Measurements from ENCODE around the gene IGF2BP2. TPM values are rescaled to one million over a fixed set of nuclear protein-coding genes. Genes with fewer than 3 reads are reported as not detected.

Gene IGF2BP2
- total and polyA plus RNA-seq, 11 donors = 5.9 to 21.8 (median 16.8) TPM

DNA sequence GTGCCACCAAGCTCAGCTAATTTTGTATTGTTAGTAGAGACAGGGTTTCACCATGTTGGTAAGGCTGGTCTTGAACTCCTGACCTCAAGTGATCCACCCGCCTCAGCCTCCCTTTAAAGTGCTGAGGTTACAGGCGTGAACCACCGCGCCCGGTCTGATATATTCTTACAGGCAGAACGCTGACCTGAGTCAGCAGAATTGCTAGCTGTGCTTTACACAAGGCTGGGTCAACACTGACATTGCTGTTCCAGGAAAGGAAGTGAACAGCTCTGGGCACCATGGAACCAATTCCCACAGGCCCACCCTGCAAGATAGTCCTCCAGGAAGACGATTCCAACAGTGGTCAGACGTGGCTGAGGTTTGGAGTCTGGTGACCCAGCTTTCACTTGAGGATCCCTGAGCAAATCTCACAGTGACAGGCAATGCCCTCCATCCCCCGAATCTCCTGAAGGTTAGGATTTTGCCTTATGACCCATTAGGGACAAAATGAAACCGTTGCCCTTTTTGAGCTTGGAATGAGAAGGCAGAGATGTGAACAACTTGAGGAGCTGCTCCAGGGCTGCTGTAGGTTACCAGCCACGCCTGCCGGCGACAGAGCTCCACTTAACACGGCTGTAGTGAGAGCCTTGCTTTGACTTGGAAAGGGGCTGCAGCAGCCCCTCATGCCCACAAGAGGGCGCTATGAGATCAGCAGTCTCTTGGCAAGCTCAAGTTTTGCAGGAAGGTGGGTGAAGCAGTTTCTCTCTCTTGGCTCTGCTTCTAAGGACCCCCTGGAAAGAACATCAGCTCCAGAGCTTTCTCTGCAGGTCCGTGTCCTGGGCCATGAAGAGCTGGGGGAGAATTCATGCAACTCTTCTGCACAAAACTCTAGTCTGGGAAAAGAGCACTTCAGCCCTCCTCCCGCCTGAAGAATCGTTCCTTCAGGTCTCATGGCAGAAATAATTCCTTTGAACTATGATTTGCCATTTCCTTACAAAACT is 164.6 kb downstream of the IGF2BP2 start:
- WGBS, 4 donors = 29 to 48% (median 43%) methylated on average over 13 to 18 of the region's 18 CpGs
- Histone ChIP-seq H3K36me3 (no peaks in the 10 kb centered on the region), H3K4me3 (peak overlapping the region in 1 of 12 donors; percentile 25), H3K27ac (no peak overlapping the region), H3K9me3 (no peaks in the 10 kb centered on the region), H3K4me1 (peaks cover 0 to 32% (median 5%) of the 10 kb centered on the region in 12 donors), H3K27me3 (no peaks in the 10 kb centered on the region)
- DNase-seq (peak; percentile 58 to 74 (median 71)), ATAC-seq (peak; percentile 39 to 74 (median 56))
- TF ChIP-seq POLR2A (IDR thresholded peaks at IDR 0.05) (no peak), CTCF (IDR thresholded peaks at IDR 0.05) (peak; percentile 88 to 98 (median 96))
- intact Hi-C loops (cut with DNase I) = loop anchor here in 6 of 10 donors (1.0 to 10.0 kb wide), 5 partner anchors 102 to 112 kb away; no protein-coding TSS in a partner anchor

GRCh38 chr3:185658943-185659342 is 165.9 kb downstream of the IGF2BP2 start:
- ATAC-seq (no peak), DNase-seq (no peak)
- intact Hi-C loops (cut with DNase I) = no loop called here
- WGBS, 4 donors = 84 to 98% (median 90%) methylated on average over 1 of the region's 1 CpG
- no peak for TF ChIP-seq POLR2A (IDR thresholded peaks at IDR 0.05)
- Histone ChIP-seq H3K4me1 (peaks cover 0 to 32% (median 5%) of the 10 kb centered on the region in 12 donors), H3K36me3 (no peaks in the 10 kb centered on the region), H3K9me3 (no peaks in the 10 kb centered on the region), H3K27ac (peak overlapping the region in 3 of 12 donors; percentile 23 to 61 (median 34)), H3K27me3 (no peaks in the 10 kb centered on the region), H3K4me3 (no peak overlapping the region)

GRCh38 chr3:185658504-185658912 is 166.3 kb downstream of the IGF2BP2 start:
- peak in 1 of 5 donors; percentile 61 for DNase-seq
- no peaks in the 10 kb centered on the region for H3K36me3 ChIP-seq
- ATAC-seq = peak; percentile 18 to 70 (median 48)
- WGBS, 4 donors = 61 to 78% (median 62%) methylated on average over 8 of the region's 8 CpGs
- H3K4me3 ChIP-seq = no peak overlapping the region
- peak overlapping the region in 4 of 12 donors; percentile 23 to 61 (median 36) for H3K27ac ChIP-seq
- H3K27me3 ChIP-seq = no peaks in the 10 kb centered on the region
- TF ChIP-seq POLR2A (IDR thresholded peaks at IDR 0.05) = no peak
- TF ChIP-seq CTCF (IDR thresholded peaks at IDR 0.05) = no peak
- intact Hi-C loops (cut with DNase I) = no loop called here
- peaks cover 0 to 32% (median 5%) of the 10 kb centered on the region in 12 donors for H3K4me1 ChIP-seq
- H3K9me3 ChIP-seq = no peaks in the 10 kb centered on the region

- no peaks in the 10 kb centered on the region for H3K9me3 ChIP-seq
- H3K27me3 ChIP-seq = no peaks in the 10 kb centered on the region
- no peak overlapping the region for H3K4me3 ChIP-seq
- DNase-seq (no peak), ATAC-seq (no peak)
- WGBS, 4 donors = 91 to 93% (median 91%) methylated on average over 15 of the region's 15 CpGs
- peak overlapping the region in 4 of 12 donors; percentile 19 to 61 (median 38) for H3K27ac ChIP-seq
- intact Hi-C loops (cut with DNase I) = no loop called here
- no peaks in the 10 kb centered on the region for H3K36me3 ChIP-seq
- H3K4me1 ChIP-seq = peaks cover 0 to 32% (median 5%) of the 10 kb centered on the region in 12 donors
- TF ChIP-seq CTCF (IDR thresholded peaks at IDR 0.05) = no peak
- no peak for TF ChIP-seq POLR2A (IDR thresholded peaks at IDR 0.05)
Measured at GRCh38 chr3:185657691-185658503, 166.9 kb downstream of the IGF2BP2 start.
